Gastroesophageal sphincter (tissue), 3 donors: ENCODE data around the gene HLCS.

ENCODE experiments used
- POLR2AphosphoS5 ChIP-seq: sonication (generic); formaldehyde crosslinking; IDR thresholded peaks from one replicate; pipeline ENCODE4 v1.6.1; 2017; ENCODE audit warnings: antibody characterized with exemption
- TF ChIP-seq, protein P1 (sequence below), 4 experiments: fragments of 200-600 bp in 2 of 4; fragments of 450-650 bp in 2 of 4; sonication (generic) in 1 of 4; IDR thresholded peaks; one replicate each; pipeline ENCODE4 v1.5.1; 2017 to 2019; ENCODE audit warnings: antibody characterized with exemption in 4 of 4, mild to moderate bottlenecking in 2 of 4, moderate library complexity in 2 of 4

DNA sequence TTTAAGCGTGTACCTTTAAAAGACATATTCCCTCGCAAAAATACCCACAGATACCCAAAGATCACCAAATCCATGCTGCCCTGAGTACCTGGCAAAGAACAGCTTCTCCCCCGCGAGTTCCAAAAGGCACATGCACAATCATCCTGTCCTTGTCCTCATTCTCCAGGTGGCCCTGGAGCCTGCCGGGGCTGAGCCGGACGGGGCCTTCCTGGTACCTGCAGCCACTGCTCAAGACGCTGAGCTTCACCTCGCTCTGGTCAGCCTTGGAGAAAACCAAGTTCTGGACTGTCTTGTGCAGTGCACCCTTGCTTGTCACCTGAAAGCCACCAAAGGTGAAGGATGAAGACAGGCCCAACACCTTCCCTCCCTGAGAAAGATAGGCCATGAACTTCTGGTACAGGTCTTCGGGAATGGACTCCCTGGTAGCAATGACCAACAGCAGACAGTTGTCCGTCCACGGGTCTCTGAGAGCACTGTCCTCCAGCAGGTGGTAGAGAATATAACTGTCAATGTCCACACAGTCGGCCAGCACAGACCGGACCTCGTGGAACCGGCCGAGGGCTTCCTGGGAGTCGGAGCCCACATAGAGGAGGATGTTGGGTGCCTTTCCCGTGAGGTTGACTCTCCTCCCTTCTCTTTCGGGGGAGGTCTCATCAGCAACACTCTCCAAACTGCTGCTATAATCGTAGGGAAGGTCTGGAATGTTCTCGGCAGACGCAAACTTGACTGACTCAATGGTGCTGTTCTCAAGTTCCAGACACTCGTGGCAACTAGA is 29.9 kb downstream of the HLCS start:
- TF ChIP-seq, protein P1, sequence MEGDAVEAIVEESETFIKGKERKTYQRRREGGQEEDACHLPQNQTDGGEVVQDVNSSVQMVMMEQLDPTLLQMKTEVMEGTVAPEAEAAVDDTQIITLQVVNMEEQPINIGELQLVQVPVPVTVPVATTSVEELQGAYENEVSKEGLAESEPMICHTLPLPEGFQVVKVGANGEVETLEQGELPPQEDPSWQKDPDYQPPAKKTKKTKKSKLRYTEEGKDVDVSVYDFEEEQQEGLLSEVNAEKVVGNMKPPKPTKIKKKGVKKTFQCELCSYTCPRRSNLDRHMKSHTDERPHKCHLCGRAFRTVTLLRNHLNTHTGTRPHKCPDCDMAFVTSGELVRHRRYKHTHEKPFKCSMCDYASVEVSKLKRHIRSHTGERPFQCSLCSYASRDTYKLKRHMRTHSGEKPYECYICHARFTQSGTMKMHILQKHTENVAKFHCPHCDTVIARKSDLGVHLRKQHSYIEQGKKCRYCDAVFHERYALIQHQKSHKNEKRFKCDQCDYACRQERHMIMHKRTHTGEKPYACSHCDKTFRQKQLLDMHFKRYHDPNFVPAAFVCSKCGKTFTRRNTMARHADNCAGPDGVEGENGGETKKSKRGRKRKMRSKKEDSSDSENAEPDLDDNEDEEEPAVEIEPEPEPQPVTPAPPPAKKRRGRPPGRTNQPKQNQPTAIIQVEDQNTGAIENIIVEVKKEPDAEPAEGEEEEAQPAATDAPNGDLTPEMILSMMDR (IDR thresholded peaks at IDR 0.05), result no peak
- TF ChIP-seq POLR2AphosphoS5, result no peak
